ENCODE data around the gene PRKN.

PRKN gene

DNA sequence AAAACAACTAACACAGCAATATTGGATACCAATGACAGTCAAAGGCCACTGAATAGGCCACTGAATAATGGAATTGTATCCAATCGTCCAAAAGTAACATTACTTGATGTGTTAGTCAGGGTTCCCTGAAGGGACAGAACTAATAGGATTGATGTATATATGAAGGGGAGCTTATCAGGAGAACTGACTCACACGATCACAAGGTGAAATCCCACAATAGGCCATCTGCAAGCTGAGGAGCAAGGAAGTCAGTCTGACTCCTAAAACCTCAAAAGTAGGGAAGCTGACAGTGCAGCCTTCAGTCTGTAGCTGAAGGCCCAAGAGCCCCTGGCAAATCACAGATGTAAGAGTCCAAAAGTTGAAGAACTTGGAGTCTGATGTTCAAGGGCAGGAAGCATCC is 571.4 kb downstream of the PRKN start:
- TF ChIP-seq, protein P1, sequence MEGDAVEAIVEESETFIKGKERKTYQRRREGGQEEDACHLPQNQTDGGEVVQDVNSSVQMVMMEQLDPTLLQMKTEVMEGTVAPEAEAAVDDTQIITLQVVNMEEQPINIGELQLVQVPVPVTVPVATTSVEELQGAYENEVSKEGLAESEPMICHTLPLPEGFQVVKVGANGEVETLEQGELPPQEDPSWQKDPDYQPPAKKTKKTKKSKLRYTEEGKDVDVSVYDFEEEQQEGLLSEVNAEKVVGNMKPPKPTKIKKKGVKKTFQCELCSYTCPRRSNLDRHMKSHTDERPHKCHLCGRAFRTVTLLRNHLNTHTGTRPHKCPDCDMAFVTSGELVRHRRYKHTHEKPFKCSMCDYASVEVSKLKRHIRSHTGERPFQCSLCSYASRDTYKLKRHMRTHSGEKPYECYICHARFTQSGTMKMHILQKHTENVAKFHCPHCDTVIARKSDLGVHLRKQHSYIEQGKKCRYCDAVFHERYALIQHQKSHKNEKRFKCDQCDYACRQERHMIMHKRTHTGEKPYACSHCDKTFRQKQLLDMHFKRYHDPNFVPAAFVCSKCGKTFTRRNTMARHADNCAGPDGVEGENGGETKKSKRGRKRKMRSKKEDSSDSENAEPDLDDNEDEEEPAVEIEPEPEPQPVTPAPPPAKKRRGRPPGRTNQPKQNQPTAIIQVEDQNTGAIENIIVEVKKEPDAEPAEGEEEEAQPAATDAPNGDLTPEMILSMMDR (IDR thresholded peaks at IDR 0.05; ENCODE audit: borderline replicate concordance, control extremely low read depth, extremely low read depth, insufficient read depth, missing control alignments) = no peak
- in situ Hi-C loops (cut with MboI; ENCODE audit: low sequenced_read_pairs, unreplicated experiment) = no loop called here
- DNase-seq (ENCODE audit: low spot score) = no peak

DNA sequence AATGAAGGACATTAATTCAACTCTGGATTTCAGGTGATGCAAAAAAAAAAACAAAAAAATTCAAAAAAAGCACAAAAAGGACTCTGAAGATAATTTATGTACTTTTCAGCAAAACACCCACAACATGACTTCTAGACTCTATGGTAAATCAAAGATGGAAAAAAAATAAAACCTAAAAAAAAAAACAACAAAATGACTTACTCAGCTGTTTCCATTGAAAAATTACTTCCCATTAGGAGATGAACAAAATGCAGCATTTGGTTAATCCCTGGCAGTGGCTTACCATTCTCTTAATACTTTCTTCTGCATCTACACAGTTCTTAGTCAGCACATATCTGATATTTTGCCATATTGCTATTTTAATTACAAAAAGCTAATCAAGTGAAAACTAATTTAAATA is 572.6 kb downstream of the PRKN start:
- no peak for DNase-seq (ENCODE audit: low spot score)
- TF ChIP-seq, protein P1 (IDR thresholded peaks at IDR 0.05; ENCODE audit: borderline replicate concordance, control extremely low read depth, extremely low read depth, insufficient read depth, missing control alignments) = no peak
- in situ Hi-C loops (cut with MboI; ENCODE audit: low sequenced_read_pairs, unreplicated experiment) = no loop called here

DNA sequence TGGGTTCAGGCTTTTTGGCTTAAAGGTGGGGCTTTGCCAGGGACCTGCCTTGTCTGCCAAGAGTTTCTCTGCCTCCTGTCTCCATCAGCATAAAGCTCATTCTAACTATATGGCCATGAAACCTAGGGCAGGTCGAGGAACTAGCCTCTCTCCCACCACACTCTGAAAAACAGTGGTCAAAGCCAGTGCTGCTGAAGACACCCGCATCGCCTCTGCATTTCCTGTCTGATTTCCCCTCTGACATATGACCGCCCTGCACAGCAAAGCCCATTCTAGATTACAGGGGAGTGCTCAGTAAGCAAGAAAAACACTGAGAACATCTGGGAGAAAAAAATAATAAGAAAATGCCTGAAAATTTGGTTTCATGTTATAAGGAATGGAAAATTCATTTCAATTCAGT is 573.6 kb downstream of the PRKN start:
- TF ChIP-seq, protein P1 (IDR thresholded peaks at IDR 0.05; ENCODE audit: borderline replicate concordance, control extremely low read depth, extremely low read depth, insufficient read depth, missing control alignments) = no peak
- in situ Hi-C loops (cut with MboI; ENCODE audit: low sequenced_read_pairs, unreplicated experiment) = no loop called here
- no peak for DNase-seq (ENCODE audit: low spot score)

DNA sequence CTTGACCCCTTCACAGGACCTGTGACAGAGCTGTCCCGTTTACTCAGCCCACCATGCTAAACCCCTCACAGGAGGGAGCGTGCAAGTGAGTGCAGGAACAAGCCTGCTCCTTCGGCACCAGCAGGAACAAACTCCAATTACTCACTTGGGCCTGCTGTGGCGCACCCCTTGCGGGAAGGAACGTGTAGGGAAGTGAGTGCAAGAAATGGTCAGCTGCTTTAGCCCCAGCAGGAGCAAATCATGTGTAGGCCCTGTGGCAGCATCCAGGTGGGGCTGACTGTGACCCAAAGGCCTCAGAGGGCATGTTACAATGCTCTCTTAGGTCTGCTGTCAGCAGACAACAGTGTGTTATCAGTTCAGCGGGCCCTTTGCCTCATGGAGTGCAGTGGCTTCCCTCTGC is 574.4 kb downstream of the PRKN start:
- TF ChIP-seq, protein P1 (IDR thresholded peaks at IDR 0.05; ENCODE audit: borderline replicate concordance, control extremely low read depth, extremely low read depth, insufficient read depth, missing control alignments) = no peak
- DNase-seq (ENCODE audit: low spot score) = no peak
- in situ Hi-C loops (cut with MboI; ENCODE audit: low sequenced_read_pairs, unreplicated experiment) = no loop called here

DNA sequence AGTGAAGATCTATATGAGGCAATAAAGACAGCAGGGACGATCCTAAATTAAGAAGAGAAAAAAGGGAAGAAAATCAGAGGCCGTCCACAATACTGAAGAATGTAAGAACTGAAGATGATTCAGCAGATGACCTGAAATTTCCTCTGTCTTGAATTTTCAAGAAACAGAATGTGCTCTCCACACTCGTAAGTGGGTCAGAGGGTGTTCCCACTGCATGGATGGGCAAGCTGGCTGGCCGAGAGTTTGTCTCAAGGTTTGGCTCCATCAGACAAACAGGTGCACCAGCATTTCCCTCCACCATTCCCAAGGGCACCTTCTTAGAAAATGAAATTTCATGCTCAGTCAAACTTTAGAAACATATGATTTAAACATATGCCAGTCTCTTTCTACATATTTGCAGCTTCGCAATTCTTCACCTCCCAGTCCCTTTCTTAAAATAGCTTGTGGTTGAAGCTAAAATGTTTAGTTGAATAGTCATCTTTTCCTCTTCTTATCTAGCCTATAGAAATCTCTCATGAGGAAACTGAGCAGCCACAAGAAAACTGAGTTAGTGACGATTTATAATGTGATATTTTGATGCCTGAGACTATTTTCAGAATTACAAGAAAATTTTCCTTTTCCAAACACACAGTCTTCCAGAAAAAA is 576.4 kb downstream of the PRKN start:
- no peak for DNase-seq (ENCODE audit: low spot score)
- TF ChIP-seq, protein P1 (IDR thresholded peaks at IDR 0.05; ENCODE audit: borderline replicate concordance, control extremely low read depth, extremely low read depth, insufficient read depth, missing control alignments) = no peak
- in situ Hi-C loops (cut with MboI; ENCODE audit: low sequenced_read_pairs, unreplicated experiment) = no loop called here

DNA sequence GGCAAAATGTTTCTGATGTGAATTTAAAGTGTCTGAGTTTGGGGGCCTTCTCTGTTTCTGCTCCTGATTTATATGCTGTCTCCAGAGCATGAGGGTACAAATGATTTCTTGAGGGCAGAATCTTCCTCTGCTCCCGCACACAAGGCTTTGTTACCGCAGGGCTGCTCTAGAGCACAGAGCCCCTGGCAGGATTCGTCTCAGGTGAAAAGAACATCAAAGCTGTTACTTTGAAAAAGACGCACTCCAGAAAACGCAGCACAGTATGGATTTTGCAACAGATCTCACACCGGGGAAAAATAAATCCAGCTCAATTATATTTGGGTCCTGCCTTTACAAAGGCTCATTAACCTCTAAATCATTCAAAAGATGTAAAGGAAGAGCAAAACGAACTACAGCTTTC is 577.3 kb downstream of the PRKN start:
- no peak for DNase-seq (ENCODE audit: low spot score)

More for the DNA sequence above, 577.3 kb downstream of the PRKN start:
- in situ Hi-C loops (cut with MboI; ENCODE audit: low sequenced_read_pairs, unreplicated experiment) = no loop called here
- TF ChIP-seq, protein P1 (IDR thresholded peaks at IDR 0.05; ENCODE audit: borderline replicate concordance, control extremely low read depth, extremely low read depth, insufficient read depth, missing control alignments) = no peak

Measured in GM13976 (cell line).